Choroid plexus epithelial cell (primary cell): ENCODE results near the gene LMF2.

Experiments used
- DNase-seq: peaks from one replicate; pipeline ENCODE4 v3.0.0-alpha.2; 2010; ENCODE audit warnings: low read depth
- H3K4me3 ChIP-seq: 2 replicates; pipeline ENCODE4 v1.5.1; 2011; ENCODE audit warnings: low read depth, mild to moderate bottlenecking, control low read depth, low read length, moderate library complexity
- TF ChIP-seq, protein P1 (sequence below): conservative IDR thresholded peaks from 2 replicates; pipeline ENCODE4 v1.5.1; 2011; ENCODE audit warnings: low read depth, mild to moderate bottlenecking, control low read depth, inconsistent platforms, low read length, moderate library complexity

LMF2 gene

GRCh38 chr22:50548040-50548920, 40.8 kb upstream of the LMF2 start:
- no peak overlapping the region for H3K4me3 ChIP-seq
- no peak for DNase-seq
- TF ChIP-seq, protein P1, sequence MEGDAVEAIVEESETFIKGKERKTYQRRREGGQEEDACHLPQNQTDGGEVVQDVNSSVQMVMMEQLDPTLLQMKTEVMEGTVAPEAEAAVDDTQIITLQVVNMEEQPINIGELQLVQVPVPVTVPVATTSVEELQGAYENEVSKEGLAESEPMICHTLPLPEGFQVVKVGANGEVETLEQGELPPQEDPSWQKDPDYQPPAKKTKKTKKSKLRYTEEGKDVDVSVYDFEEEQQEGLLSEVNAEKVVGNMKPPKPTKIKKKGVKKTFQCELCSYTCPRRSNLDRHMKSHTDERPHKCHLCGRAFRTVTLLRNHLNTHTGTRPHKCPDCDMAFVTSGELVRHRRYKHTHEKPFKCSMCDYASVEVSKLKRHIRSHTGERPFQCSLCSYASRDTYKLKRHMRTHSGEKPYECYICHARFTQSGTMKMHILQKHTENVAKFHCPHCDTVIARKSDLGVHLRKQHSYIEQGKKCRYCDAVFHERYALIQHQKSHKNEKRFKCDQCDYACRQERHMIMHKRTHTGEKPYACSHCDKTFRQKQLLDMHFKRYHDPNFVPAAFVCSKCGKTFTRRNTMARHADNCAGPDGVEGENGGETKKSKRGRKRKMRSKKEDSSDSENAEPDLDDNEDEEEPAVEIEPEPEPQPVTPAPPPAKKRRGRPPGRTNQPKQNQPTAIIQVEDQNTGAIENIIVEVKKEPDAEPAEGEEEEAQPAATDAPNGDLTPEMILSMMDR: no peak

GRCh38 chr22:50547263-50547985, 39.9 kb upstream of the LMF2 start:
- DNase-seq: no peak
- TF ChIP-seq, protein P1: no peak
- no peak overlapping the region for H3K4me3 ChIP-seq

GRCh38 chr22:50546326-50547262, 39.1 kb upstream of the LMF2 start:
- DNase-seq: no peak
- H3K4me3 ChIP-seq: no peak overlapping the region
- TF ChIP-seq, protein P1: no peak

DNA sequence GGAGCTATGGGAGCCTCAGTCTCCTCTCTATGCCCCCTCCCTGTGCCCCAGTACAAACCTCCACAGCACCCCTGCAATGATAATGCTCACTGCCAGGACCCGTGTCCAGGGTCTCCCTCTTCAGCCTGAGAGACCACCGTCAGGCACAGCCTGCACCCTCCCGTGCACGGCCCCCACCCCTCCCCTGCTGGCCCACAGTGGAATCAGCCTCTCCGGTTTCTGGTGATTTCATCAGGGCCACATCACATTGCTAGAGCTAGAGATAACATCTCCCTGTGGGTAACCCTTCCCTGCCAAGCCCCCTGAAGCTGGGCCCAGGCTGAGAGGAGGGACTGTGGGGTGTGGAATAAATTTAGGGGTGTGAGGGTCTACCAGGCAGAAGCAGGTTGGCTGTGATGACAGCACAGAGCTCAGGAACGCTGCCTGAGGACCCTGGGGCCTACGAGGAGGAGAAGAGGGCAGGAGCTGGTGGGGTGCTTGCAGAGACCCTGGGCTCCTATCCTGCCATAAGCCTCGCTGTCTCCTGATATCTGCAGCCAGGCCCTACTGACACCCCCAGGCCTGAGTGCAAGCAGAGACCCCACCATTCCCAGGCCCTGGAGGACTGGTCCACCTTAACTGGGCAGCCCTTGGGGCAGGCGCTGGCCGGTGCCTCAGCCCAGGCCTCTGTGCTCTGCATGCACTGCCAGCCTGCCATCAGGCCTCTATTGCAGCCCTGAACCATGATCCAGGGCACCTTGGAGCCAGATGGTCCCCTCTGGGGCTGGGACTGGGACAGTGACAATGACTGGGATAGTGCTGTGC, 38.2 kb upstream of the LMF2 start, which contains the start of gene KLHDC7B:
Gene KLHDC7B, plus strand, starts transcription at position 378 of the 804 bp plus-strand sequence. Its CDS starts 345 bp downstream, at position 723.
- TF ChIP-seq, protein P1: peak; percentile 51
- H3K4me3 ChIP-seq: no peak within 1 kb of the TSS
- DNase-seq: peak; percentile 58

DNA sequence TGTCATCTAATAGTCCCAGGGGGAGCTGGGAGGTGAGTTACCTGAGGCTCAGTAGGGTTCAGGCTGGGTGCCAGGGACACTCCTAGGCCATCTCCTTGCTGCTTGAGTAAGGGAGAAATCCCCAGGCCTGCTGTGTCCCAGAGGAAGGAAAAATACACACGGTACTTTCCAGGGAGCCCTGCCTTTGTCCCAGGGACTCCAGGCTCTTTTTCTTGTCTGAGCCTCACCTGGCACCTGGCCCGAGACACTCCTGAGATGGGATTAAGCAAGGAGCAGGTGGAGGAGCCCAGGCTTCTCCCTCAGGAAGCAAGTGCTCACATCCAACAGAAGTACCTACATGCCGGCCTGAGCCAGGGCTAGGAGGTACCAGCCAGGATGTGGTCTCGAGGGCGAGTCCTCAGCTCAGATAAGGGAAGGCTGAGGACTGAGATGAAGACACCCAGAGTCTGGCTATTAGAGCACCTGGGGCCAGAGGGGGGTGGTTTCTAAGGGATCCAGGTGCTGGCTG, 37.3 kb upstream of the LMF2 start:
- no peak overlapping the region for H3K4me3 ChIP-seq

More for the DNA sequence above, 37.3 kb upstream of the LMF2 start:
- TF ChIP-seq, protein P1: no peak
- DNase-seq: no peak
